Activated CD8-positive, alpha-beta memory T cell treated with anti-CD3 and anti-CD28 coated beads for 1 hour (primary cell): ENCODE data around the gene OR6C4.
"Not testable (repeated sequence)": the region's sequence is repeated elsewhere in the genome, so short reads cannot be mapped to it uniquely, and the experiment has no call there.

Experiments
- DNase-seq, 2 donors: peaks; one replicate each; pipeline ENCODE4 v3.0.0-alpha.2; 2020; ENCODE audit warnings: low read depth in 1 of 2; ENCODE audit errors: extremely low read depth in 1 of 2

Gene OR6C4

GRCh38 chr12:55549302-55549701 is at the start of gene OR6C4:
OR6C4 (plus strand) TSS chr12:55549602; CDS start chr12:55551227, 1,625 bp downstream.
- no peak for DNase-seq

GRCh38 chr12:55499810-55500252 is 49.6 kb upstream of the OR6C4 start:
- no peak for DNase-seq

GRCh38 chr12:55501601-55502000 is 47.8 kb upstream of the OR6C4 start:
- DNase-seq = no peak

- no peak for DNase-seq
These were observed 33.7 kb upstream of the OR6C4 start for GRCh38 chr12:55515696-55516095.

GRCh38 chr12:55516391-55516790 is 33.0 kb upstream of the OR6C4 start:
- no peak for DNase-seq

- not testable (repeated sequence) for DNase-seq
These were observed 1.2 kb upstream of the OR6C4 start for GRCh38 chr12:55548235-55548634.

- DNase-seq = no peak
These were observed 646 bp upstream of the OR6C4 start for GRCh38 chr12:55548756-55549155.

GRCh38 chr12:55554296-55554695 is 4.9 kb downstream of the OR6C4 start:
- no peak for DNase-seq

GRCh38 chr12:55570060-55570459 is 20.7 kb downstream of the OR6C4 start:
- not testable (repeated sequence) for DNase-seq

- not testable (repeated sequence) for DNase-seq
These were observed 21.3 kb downstream of the OR6C4 start for GRCh38 chr12:55570689-55571088.

GRCh38 chr12:55572168-55572567 is 22.8 kb downstream of the OR6C4 start, which contains the start of gene OR2AP1:
OR2AP1 (plus strand) TSS chr12:55572468; CDS start chr12:55574415, 1,947 bp downstream.
- no peak for DNase-seq

- DNase-seq = no peak
These were observed 32.7 kb downstream of the OR6C4 start for GRCh38 chr12:55582066-55582465.

GRCh38 chr12:55585817-55586216 is 36.4 kb downstream of the OR6C4 start:
- DNase-seq = no peak

- DNase-seq = not testable (repeated sequence)
These were observed 40.8 kb downstream of the OR6C4 start for GRCh38 chr12:55590152-55590551.
